Liver (tissue), 3 donors: ENCODE data around the gene HSPG2.
"Not testable (repeated sequence)": the region's sequence is repeated elsewhere in the genome, so short reads cannot be mapped to it uniquely, and the experiment has no call there.

Experiments
- CTCF ChIP-seq: fragments of 150-350 bp; IDR thresholded peaks from 2 replicates; pipeline ENCODE4 v1.5.1; 2017; ENCODE audit warnings: improper control_type of control experiment, low read depth, low read length; ENCODE audit not compliant: missing input control
- FOXA1 ChIP-seq: IDR thresholded peaks from 2 replicates; pipeline ENCODE4 v1.6.1; 2016; ENCODE audit warnings: antibody characterized with exemption
- GABPA ChIP-seq, 2 donors: IDR thresholded peaks in 1 of 2; conservative IDR thresholded peaks in 1 of 2; 2 replicates each; pipeline ENCODE4 v1.6.1; 2016; ENCODE audit warnings: antibody characterized with exemption in 2 of 2, mild to moderate bottlenecking in 1 of 2, moderate library complexity in 1 of 2
- JUND ChIP-seq, 2 donors: IDR thresholded peaks; 2 replicates each; pipeline ENCODE4 v1.6.1; 2016; ENCODE audit warnings: antibody characterized with exemption in 2 of 2
- MAX ChIP-seq: IDR thresholded peaks from 2 replicates; pipeline ENCODE4 v1.6.1; 2016; ENCODE audit warnings: antibody characterized with exemption
- RAD21 ChIP-seq, 2 donors: IDR thresholded peaks; 2 replicates each; pipeline ENCODE4 v1.6.1; 2016; ENCODE audit warnings: antibody characterized with exemption in 2 of 2, mild to moderate bottlenecking in 2 of 2
- RXRA ChIP-seq, 2 donors: IDR thresholded peaks; 2 replicates each; pipeline ENCODE4 v1.6.1; 2017 to 2018; ENCODE audit warnings: antibody characterized with exemption in 2 of 2, mild to moderate bottlenecking in 1 of 2
- TAF1 ChIP-seq: conservative IDR thresholded peaks from 2 replicates; pipeline ENCODE4 v1.6.1; 2016; ENCODE audit warnings: antibody characterized with exemption, mild to moderate bottlenecking
- YY1 ChIP-seq: IDR thresholded peaks from 2 replicates; pipeline ENCODE4 v1.6.1; 2016; ENCODE audit warnings: antibody characterized with exemption, mild to moderate bottlenecking
- donor health status: healthy.
- donor health status: healthy.

GRCh38 chr1:21978209-21978608, 41.1 kb upstream of the HSPG2 start:
- not testable (repeated sequence) for TF ChIP-seq FOXA1; JUND (IDR thresholded peaks at IDR 0.05); CTCF; MAX; GABPA (IDR thresholded peaks at IDR 0.05 in 1 of 2, conservative IDR thresholded peaks at IDR 0.05 in 1 of 2); YY1; RAD21 (IDR thresholded peaks at IDR 0.05); TAF1; RXRA (IDR thresholded peaks at IDR 0.05)
